Stimulated activated naive CD4-positive, alpha-beta T cell (primary cell): ENCODE data around the gene ATG2B.
"Not testable (repeated sequence)": the region's sequence is repeated elsewhere in the genome, so short reads cannot be mapped to it uniquely, and the experiment has no call there.

ENCODE experiments used
- DNase-seq, 6 experiments: peaks; one replicate each; lab custom pipeline; 2025; lab: John Stamatoyannopoulos, UW

The ATG2B gene

DNA sequence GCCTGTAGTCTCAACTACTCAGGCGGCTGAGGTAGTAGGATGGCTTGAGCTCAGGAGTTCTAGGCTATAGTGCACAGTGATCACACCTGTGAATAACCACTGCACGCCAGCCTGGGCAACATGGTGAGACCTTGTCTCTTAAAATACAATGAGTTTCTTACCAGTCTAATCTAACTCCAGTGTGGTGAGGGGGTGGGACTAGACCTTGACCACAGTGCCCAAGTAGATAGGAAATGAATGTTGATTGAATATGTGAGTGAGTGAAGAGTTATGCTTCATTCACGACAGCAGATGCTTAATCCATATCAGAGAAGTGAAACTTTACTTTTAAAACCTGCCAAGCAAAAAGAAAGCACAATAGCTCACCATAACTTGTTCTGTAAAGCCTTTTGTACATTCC, 17.6 kb upstream of the ATG2B start:
- no peak for DNase-seq

DNA sequence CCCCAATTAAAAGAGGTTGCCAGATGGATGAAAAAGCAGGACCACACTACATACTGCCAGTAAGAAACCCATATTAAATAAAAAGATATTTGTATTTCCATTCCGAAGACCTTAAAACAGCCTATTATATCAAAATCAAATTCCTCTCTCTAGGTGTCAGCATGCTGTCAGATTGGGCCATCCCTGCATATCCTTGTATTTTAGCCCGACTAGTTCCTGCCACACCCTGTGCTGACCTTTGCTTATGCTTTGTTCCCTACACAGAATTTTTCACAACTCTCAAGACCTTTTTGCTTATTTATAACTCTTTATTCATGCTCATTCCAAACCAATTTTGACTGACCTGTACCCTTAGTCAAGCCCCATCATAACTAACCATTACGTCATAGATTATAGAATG, 13.0 kb upstream of the ATG2B start:
- no peak for DNase-seq

DNA sequence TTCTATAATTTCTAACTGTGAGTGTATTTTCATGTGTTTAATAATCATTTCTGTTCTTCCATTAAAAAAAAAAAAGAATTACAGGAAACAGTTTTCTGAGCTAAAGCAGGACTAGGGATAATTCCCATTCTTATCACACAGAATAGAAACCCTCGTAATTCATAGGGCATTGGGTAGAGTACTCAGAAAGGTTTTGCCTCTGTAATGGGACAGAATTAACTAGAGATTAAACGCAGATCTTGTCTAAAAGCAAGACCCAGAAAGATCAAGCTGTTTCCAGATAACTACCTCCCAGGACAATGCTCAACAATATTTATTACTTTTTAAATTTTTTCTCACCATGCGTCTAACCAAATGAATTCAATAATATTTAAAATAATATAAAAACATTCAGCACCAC, 10.4 kb upstream of the ATG2B start:
- DNase-seq = no peak

DNA sequence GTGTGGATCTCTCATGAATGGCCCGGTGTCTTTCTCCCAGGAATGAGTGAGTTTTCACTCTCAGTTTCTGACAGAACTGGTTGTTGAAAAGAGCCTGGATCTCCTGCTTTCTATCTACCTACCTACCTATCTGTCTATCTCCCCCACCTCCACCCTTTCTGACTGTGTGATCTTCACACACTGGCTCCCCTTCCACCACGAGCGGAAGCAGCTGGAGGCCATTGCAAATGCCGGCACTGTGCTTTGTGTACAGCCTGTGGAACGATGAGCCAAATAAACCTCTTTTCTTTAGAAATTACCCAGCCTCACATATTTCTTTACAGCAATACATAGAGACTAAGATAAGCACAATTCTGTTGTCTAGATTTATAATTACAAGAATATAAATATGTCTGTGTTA, 7.4 kb upstream of the ATG2B start:
- DNase-seq = no peak

DNA sequence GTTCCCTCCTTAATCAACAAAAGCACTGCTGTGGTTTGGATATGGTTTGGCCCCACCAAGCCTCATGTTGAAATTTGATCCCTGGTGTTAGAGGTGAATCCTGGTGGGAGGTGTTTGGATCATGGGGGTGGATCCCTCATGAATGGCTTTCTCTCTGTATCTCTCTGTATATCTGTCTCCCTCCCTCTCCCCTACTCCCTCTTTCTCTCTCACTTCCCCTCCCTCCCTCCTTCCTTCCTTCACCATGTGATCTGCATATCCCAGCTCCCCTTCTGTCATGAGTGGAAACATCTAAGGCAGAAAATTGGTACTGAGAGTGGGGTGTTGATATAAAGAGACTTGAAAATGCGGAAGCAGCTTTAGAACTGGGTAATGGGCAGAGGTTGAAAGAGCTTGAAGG, 5.4 kb upstream of the ATG2B start:
- no peak for DNase-seq

DNA sequence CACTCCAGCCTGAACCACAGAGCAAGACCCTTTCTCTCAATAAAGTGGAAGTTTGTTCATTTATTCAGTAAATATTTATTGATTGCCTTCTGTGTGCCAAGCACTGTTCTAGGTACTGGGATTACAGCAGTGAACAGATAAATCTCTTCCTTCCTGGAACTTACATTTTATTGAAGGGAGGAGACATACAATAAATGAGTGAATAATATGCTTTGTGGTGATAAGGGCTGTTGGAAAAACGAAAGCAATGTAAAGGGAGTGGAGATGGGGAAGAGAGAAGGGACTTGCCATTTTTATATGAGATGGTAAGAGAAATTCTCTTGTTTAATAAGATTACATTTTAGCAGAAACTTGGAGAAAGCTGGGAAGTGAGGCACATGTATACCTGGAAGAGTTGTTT, 1.8 kb upstream of the ATG2B start:
- no peak for DNase-seq

DNA sequence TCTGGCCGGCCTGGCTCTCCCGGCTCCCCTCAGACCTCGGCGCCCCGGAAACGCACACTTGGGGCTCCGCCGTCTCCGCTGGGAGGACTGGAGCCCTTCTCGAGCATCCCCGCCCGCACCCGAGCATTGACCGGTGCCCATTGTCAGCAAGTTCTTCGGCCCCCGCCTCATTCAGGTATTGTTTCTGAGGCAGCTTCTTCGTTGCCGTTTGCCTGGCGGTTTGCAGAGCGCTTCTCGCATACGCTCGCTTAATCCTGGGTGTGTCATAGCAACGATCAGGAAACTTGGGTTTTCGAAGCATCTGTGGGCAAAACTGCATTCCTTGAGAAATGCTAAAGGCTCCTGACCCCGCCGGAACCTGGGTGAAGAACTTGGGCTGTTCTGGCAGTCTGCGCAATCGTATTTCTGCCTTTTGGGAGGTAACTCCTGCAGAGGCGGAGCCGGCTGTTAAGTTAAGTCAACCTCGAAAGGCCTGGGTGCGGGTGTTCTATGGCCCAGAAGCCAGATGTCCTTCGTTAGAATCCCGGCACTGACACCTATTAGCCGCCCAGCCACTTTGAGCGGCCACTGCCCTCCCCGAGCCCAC, 703 bp upstream of the ATG2B start:
- peak; percentile 30 to 70 (median 56) for DNase-seq

DNA sequence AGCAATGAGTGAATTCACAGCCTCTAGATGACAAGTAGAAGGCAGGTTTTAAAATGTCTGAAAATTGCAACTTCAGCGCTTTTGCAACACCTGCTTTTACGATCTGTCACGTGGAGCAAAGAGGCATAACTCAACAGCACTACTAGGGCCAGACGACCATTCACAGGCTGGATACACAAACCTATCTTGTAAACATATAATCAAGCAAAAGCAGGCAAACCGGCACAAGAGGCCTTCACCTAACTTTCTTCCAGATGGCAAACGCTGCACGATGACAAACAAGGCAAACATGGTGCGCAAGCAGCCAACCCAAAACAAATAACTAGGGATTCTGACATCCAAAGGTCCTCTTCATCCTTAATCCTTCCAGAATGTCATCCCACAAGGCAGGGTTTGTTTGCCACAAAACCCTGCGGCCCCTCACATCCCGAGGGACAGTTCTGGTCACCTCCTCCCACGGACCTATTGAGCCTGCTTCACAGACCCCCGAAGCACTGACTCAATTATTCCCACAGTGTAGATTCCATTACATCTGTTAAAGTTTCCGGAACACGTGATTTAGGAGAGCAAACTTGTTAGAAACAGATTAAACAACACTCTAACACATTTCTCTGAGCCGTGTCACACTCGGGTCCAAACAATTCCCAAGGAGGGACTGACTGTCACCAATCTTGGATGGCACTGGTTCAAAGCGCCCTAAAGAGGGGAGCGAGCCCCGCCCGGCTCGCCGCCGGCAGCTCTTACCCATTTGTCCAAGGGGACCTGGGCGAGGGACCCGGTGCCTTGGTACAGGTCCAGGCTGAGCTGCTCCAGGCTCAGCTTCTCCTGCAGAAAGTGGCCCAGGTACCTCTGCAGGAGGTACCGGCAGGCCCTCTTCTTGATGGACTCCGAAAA, 823 bp downstream of the ATG2B start:
- peak; percentile 19 to 73 (median 40) for DNase-seq

DNA sequence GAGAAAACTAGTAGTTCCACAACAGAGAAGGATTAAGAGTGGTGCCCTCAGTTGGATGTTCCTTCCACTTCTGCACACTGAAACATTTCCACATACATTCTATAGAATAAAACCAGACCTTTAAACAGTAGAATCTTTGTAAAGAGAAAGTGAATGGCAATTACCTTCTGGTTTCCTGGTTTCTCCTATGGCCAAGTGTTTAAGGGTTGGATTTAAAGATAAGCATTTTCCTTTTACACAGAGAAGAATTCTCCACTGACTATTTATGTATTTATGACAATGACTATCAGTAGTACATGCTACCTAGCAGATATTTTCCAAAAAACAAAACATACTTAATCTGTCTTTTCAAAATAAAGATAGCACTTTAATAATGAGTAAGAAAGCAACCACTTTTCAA, 3.2 kb downstream of the ATG2B start:
- DNase-seq = no peak

DNA sequence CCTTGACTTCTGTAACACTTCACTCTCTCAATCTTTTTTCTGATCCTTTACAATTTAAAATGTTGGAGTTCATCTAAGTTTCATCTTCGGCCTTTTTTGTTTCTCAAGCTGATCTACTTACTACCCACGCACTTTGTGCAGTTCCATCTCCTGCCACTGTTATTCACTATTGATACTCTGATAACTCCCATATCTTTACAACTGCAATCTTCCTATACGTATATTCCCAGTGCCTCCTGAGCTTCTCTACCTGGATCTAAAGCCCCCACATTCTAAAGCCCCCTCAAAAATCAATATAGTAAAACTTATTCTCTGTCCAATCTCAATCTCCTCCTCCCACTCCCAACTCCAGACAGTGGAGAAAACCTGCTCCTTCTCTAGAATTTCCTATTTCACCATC, 5.9 kb downstream of the ATG2B start:
- DNase-seq = no peak

DNA sequence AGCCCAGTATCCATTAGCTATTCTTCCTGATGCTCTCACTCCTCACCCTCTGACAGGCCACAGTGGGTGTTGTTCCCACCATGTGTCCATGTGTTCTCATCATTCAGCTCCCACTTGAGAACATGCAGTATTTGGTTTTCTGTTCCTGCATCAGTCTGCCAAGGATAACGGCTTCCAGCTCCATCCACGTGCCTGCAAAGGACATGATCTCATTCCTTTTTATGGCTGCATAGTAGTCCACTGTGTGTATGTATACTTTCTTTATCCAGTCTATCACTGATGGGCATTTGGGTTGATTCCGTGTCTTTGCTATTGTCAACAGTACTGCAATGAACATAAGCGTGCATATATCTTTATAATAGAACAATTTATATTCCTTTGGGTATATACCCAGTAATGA, 8.9 kb downstream of the ATG2B start:
- DNase-seq = no peak

DNA sequence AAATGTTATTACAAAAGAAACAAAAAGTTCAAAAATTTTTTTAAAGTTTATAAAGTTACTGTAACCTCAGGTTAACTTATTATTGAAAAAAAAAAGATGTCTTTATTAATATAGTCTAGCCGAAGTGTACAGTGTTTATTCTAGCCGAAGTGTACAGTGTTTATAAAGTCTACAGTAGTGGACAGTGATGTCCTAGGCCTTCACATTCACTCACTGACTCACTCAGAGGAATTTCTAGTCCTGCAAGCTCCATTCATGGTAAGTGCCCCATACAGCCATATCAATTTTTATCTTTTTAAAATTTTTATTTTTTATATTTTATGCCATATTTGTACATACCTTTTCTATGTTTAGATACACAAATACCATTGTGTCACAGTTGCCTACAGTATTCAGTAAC, 10.4 kb downstream of the ATG2B start:
- DNase-seq = no peak

DNA sequence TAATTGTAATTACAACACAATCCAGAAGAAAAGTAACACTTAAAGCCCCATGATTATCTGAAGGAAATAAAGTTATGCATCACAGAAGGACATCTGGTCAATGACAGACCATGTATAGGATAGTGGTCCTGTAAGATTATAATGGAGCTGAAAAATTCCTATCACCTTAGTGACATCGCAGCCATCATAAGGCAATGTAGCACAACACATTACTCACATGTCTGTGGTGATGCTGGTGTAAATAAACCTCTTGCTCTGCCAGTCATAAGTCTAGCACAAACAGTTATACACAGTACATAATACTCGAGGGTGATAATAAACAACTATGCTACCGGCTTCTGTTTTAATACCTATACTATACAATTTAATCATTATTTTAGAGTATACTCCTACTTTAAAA, 11.2 kb downstream of the ATG2B start:
- DNase-seq = no peak

DNA sequence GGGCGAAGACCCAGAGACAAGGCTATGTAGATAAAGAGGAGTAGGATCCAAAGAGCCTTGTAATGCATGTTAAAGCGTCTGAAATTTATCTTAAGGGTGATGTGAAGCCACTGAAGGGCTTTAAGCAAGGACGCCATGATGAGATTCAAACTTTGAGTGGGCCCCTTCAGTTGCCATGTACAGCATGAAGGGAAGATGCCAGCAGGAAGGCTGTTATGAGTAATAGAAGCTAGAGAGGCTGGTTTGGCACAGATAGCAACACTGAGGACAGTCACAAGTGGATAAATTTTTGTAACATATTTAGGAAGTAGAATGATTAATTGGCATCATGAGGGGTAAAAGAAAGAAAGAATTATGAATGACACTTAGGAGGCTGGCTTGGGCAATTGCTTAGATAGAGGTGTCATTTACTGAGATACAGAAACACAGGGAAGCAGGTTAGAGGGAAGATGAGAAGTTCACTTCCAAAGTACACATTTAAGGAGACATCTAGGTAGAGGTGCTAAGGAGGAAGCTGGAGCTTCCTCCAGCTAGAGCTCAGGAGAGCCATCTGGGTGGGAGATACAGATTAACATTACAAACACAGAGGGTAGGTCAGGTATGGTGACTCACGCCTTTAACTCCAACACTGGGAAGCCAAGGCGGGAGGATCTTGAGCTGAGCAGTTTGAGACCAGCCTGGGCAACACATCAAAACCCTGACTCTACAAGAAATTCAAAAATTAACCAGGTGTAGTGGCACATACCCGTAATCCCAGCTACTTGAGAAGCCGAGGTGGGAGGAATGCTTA, 13.7 kb downstream of the ATG2B start:
- DNase-seq = no peak

DNA sequence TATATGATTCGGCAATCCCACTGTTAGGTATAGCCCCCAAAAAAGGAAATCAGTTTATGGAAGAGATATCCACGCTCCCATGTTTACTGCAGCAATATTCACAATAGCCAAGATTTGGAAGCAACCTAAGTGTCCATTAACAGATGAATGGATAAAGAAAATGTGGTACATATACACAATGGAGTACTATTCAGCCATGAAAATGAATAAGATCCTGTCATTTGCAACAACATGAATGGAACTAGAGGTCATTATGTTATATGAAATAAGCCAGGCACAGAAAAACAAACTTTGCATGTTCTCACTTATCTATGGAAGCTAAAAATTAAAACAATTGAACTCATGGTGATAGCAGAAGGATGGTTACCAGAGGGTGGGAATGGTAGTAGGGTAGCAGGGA, 15.2 kb downstream of the ATG2B start:
- not testable (repeated sequence) for DNase-seq

DNA sequence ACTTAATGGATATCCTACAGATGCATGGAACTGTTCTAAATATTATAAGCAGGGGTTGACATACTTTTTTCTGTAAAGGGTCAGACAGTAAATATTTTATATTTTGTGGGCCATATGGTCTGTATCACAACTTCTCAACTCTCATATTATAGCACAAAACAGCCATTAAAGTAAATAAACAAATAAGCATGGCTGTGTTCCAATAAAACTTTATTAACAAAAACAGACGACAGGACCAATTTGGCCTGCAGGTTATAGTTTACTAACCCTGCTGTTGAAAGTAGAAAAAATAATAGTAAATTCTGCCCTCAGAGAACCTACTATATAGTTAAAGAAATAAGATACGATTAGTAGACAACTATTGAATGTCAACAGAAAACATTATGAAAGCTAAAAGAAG, 17.5 kb downstream of the ATG2B start:
- no peak for DNase-seq

DNA sequence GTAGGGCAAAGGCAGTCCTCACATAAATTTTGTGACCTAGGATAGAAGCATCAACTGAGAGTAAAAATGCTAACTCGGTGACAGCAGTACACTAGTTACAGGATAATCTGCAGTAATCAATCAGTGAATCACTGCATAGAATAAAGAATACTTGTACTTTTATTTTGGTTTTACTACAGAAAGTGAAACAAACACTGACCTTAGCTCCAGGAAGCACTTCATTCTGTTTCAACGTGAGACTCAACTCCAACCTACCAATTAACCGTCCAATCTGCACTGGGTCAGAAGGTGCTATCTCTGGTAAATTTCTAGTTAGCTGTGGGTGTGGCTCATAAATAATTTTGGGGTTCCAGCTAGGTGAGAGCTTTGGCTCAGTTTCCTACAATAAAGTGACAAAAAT, 21.8 kb downstream of the ATG2B start:
- DNase-seq = no peak

DNA sequence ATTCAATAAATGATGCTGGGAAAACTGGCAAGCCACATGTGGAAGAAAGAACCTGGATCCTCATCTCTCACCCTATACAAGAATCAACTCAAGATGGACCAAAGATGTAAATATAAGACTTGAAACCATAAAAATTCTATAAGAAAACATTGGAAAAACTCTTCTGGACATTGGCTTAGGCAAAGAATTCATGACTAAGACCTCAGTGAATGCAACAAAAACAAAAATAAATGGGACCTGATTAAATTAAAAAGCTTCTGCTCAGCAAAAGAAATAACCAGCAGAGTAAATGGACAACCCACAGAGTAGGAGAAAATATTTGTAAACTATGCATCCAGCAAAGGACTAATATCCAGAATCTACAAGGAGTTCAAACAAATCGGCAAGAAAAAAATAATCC, 24.6 kb downstream of the ATG2B start:
- DNase-seq = no peak

DNA sequence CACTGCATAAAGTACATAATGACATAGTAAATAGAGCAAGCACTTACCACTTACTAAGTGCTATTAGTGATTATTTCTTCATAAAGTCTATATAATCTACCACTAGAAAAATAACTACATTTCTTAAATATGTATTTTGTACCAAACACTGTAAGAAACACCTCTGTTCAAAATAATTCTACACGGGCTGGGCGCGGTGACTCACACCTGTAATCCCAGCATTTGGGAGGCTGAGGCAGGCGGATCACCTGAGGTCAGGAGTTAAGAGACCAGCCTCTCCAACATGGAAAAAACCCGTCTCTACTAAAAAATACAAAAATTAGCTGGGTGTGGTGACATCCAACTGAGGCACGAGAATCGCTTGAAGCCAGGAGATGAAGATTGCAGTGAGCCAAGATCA, 38.9 kb downstream of the ATG2B start:
- no peak for DNase-seq

DNA sequence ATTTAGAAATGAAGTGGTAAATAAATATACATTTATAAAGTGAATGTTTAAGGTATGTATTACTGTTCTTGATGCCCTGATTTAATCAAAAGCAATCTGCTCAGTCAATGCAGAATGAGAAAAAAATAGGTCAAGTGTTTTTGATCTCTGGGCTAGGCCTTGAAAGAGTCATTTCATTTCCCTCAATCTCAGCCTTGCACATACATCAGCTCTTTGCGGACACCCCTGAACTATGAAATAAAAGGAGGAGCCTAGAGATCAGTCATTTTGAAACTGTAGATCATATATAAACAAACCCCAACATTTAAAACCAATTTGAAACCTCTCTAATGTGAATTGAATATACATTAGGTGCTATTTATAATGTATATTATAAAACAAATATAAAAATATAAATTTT, 42.5 kb downstream of the ATG2B start:
- no peak for DNase-seq

DNA sequence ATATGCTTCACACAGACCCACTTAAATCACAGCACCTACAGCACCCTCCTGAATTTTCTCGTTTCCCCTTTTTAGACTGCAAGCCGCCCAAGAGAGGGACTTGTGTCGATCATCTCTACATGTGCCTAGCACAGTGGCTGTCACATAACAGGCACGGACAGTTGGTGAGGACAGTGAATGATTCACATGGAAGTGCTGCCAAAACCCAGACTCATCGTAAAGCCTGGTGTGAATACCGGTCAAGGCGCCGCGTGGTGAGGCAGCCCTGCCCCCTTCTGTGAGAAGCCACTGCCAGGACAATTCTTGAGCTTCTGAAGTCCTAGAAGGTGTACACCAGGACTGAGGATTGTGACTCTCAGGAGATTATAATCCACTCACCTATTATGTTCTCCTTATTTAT, 44.3 kb downstream of the ATG2B start:
- no peak for DNase-seq

DNA sequence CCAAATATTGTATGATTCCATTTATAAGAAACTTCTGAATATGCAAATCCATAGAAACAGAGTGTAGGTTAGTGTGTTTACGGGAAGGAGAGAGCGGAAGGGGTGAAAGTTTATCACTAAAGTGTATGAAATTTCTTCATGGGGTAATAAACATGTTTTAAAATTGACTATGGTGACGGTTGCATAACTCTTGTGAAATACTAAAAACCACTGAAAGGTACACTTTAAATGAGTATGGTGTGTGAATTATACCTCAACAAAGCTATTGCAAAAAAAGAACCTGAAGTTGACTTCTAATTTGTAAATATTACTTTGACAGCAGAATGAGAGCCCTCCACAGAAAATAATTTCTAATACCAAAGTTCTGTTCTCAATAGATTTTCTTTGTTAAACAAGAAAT, 47.1 kb downstream of the ATG2B start:
- no peak for DNase-seq

DNA sequence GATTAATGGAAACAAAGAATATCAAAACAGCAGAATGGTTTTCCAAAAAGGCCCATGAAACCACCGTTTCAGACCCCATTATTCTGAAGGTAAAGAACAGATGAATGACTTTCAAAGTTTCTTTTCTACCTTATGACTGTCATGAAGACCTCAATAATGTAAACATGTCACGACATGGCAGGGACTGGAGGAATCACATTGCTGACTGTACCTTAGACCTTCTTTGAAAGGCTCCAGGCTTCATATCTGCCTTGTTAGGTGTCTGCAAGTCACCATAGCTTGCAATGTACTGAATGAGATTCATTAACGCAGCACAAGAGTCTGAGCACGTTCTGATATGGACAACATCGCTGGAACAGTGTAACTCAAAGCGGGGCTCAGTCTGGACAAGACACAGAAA, 52.2 kb downstream of the ATG2B start:
- DNase-seq = no peak
